Activated T-helper 1 cell treated with anti-CD3 and anti-CD28 coated beads, Interleukin-12 subunit alpha, Interleukin-12 subunit beta, Interleukin-2, Interleukin-4 antibody, amounts not matched to agents 30 ng/mL and 10 ng/mL and 1 ng/mL, durations not matched to agents 14 hours and 24 hours and 36 hours (primary cell): ENCODE results near the gene IL31. TPM values are rescaled to one million over a fixed set of nuclear protein-coding genes. Genes with fewer than 3 reads are reported as not detected.

Experiments used
- DNase-seq: peaks from one replicate; pipeline ENCODE4 v3.0.0; 2021; ENCODE audit warnings: low spot score
- H3K27ac Mint-ChIP-seq: one replicate; pipeline ENCODE4 v1.8.0; 2021; ENCODE audit warnings: mild to moderate bottlenecking, mixed read lengths
- H3K27me3 Mint-ChIP-seq: one replicate; pipeline ENCODE4 v1.8.0; 2022; ENCODE audit warnings: mild to moderate bottlenecking, moderate library complexity, mixed read lengths; ENCODE audit not compliant: insufficient read depth
- H3K36me3 Mint-ChIP-seq: one replicate; pipeline ENCODE4 v1.8.0; 2021; ENCODE audit warnings: low read depth, mixed read lengths
- H3K4me1 Mint-ChIP-seq: one replicate; pipeline ENCODE4 v1.8.0; 2021; ENCODE audit warnings: low read depth, mixed read lengths
- H3K4me3 Mint-ChIP-seq: one replicate; pipeline ENCODE4 v1.8.0; 2021; ENCODE audit warnings: mild to moderate bottlenecking, moderate library complexity, mixed read lengths
- H3K9me3 Mint-ChIP-seq: one replicate; pipeline ENCODE4 v1.8.0; 2021; ENCODE audit warnings: mixed read lengths
- intact Hi-C: fragments of 100-400 bp; cut with micrococcal nuclease; formaldehyde crosslinking; loops from one replicate; pipeline ENCODE4 v1.15.1; 2024
- total RNA-seq: library from RNA; stranded (reverse); gene quantifications from 2 replicates; pipeline ENCODE4 v1.2.3, GENCODE V29; 2022

Gene IL31
- total RNA-seq, 1 donor from 2014 or later: 6.6 TPM

DNA sequence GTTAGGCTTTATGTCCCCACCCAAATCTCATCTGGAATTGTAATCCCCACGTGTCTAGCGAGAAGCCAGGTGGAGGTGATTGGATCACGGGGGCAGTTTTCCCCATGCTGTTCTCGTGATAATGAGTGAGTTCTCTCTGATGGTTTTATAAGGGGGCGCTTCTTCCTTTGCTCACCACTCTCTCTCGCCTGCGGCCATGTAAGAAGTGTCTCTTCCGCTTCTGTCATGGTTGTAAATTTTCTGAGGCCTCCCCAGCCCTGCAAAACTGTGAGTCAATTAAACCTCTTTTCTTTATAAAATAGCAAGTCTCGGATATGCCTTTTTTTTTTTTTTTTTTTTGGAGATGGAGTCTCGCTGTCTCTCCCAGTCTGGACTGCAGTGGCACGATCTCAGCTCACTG, 13.3 kb downstream of the IL31 start:
- peaks cover 25% of the 10 kb centered on the region for H3K4me1 Mint-ChIP-seq
- H3K4me3 Mint-ChIP-seq: no peak overlapping the region
- no peak overlapping the region for H3K27ac Mint-ChIP-seq
- DNase-seq: no peak
- no peaks in the 10 kb centered on the region for H3K36me3 Mint-ChIP-seq
- peaks cover under 1% of the 10 kb centered on the region for H3K27me3 Mint-ChIP-seq
- intact Hi-C loops: loop anchor here (1.0 to 2.0 kb wide), 2 partner anchors 14 to 31 kb away; partner anchors contain the start of gene IL31
- no peaks in the 10 kb centered on the region for H3K9me3 Mint-ChIP-seq

DNA sequence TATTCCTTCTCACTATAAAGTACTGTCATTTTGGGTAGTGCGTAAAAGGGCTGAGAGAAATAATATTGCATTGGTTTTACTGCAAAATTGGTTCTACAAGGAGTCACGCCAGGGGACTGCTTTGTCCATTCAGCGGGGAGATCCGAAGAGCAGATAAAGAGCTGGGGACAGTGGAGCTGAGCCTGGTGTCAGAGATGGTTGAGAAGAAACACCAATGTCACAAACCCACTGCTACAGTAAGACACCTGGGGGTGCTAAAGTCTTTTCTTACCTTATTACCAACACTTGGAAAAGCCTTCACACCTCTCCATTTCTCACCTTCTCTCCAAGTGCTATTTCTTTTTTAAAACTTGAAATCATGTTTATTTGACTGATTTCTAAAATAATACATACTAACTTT, 14.1 kb downstream of the IL31 start:
- no peak overlapping the region for H3K4me3 Mint-ChIP-seq
- peaks cover 3% of the 10 kb centered on the region for H3K27me3 Mint-ChIP-seq
- intact Hi-C loops: loop anchor here (1.0 to 2.0 kb wide), 2 partner anchors 15 to 31 kb away; partner anchors contain the start of gene IL31
- H3K36me3 Mint-ChIP-seq: no peaks in the 10 kb centered on the region
- H3K9me3 Mint-ChIP-seq: no peaks in the 10 kb centered on the region
- peaks cover 21% of the 10 kb centered on the region for H3K4me1 Mint-ChIP-seq
- H3K27ac Mint-ChIP-seq: no peak overlapping the region
- no peak for DNase-seq

DNA sequence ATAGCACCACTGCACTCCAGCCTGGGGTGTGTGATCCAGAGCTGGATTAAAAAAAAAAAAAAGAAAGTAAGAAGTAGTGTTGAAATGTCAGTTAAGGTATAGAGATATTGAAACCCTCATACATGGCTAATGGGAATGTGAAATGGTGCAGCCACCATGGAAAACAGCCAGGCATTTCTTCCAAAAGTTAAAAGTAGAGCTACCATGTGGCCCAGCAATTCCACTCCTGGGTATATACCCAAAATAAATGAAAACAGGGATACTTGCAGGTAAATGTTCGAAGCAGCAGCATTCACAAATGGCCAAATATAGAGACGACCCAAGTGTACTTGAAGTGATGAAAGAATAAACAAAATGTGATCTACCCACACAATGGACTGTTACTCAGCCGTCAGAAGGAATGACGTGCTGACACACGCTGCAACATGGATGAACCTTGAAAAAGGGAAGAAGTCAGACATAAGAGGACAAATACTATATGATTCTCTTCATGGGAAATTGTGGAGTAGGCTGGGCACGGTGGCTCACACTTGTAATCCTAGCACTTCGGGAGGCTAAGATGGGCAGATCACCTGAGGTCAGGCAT, 15.2 kb downstream of the IL31 start:
- H3K27me3 Mint-ChIP-seq: peaks cover 3% of the 10 kb centered on the region
- intact Hi-C loops: no loop called here

DNA sequence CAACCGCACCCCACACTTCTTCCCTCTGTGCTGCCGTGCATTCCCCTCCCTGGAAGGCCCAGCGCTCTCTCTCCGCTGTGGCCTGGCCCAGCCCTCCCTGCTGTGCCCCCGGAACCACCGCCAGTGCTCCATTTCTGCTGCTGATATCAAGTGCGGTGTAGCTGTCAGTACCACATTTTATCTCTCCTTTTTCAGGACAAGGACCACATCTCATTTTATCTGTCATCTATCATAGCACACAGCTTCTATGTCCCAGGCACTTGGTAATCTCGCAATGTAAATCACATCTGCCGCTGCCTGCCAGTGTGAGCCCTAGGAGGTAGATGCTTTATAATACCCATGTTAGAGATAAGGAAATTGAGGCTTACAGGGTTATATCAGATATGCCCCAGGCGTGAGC, 18.3 kb downstream of the IL31 start:
- Mint-ChIP-seq H3K4me3 (no peak overlapping the region), H3K27me3 (peaks cover 4% of the 10 kb centered on the region), H3K36me3 (no peaks in the 10 kb centered on the region), H3K4me1 (no peaks in the 10 kb centered on the region), H3K27ac (no peak overlapping the region), H3K9me3 (no peaks in the 10 kb centered on the region)
- DNase-seq: no peak
- intact Hi-C loops: no loop called here

More for the DNA sequence above, 15.2 kb downstream of the IL31 start:
- Mint-ChIP-seq H3K4me3 (no peak overlapping the region), H3K9me3 (no peaks in the 10 kb centered on the region), H3K27ac (no peak overlapping the region), H3K4me1 (peaks cover 19% of the 10 kb centered on the region), H3K36me3 (no peaks in the 10 kb centered on the region)
- no peak for DNase-seq

DNA sequence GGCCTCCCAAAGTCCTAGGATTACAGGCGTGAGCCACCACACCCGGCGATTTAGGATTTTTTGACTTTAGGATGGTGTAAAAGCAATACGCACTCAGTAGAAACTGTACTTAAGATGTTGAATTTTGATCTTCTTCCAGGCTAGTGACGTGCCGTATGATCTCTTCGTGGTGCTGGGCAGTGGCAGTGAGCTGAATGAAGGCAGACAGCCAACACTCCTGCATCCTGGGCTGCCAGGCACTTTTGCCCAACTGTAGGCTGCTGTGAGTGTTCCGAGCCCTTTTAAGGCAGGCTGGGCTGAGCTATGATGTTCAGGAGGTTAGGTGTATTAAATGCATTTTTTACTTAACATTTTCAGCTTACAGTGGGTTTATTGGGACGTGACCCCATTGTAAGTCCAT, 21.3 kb downstream of the IL31 start:
- no peaks in the 10 kb centered on the region for H3K36me3 Mint-ChIP-seq
- no peaks in the 10 kb centered on the region for H3K9me3 Mint-ChIP-seq
- peaks cover 7% of the 10 kb centered on the region for H3K27me3 Mint-ChIP-seq
- no peaks in the 10 kb centered on the region for H3K4me1 Mint-ChIP-seq
- intact Hi-C loops: no loop called here
- H3K4me3 Mint-ChIP-seq: no peak overlapping the region
- no peak overlapping the region for H3K27ac Mint-ChIP-seq
- no peak for DNase-seq

DNA sequence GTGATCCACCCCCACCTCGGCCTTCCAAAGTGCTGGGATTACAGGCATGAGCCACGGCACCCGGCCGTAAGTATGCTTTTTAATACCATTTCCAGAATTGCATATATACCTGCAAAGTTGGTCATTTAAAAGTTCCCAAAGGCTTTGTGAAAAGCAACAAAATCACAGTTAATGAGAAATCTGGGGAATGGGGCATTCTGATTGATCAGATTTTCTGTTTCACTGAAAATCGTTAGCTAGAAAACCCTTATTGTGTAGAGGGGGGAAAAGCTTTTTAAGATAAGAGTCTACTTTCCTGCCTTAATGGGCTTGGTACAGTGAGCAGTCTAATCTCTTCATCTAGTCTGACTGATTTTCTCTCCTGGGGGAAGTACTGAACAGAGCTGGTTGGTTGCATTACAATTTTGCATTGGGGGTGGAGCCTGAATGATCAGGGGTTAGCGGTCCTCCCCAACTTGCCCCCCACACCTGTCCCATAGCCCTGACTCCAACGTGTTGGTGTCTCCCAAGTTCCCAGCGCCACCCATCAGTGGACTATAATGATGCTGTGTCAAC, 23.8 kb downstream of the IL31 start:
- Mint-ChIP-seq H3K4me1 (no peaks in the 10 kb centered on the region), H3K27me3 (peaks cover 4% of the 10 kb centered on the region), H3K36me3 (no peaks in the 10 kb centered on the region), H3K4me3 (no peak overlapping the region), H3K27ac (no peak overlapping the region), H3K9me3 (no peaks in the 10 kb centered on the region)
- intact Hi-C loops: no loop called here
- DNase-seq: no peak

DNA sequence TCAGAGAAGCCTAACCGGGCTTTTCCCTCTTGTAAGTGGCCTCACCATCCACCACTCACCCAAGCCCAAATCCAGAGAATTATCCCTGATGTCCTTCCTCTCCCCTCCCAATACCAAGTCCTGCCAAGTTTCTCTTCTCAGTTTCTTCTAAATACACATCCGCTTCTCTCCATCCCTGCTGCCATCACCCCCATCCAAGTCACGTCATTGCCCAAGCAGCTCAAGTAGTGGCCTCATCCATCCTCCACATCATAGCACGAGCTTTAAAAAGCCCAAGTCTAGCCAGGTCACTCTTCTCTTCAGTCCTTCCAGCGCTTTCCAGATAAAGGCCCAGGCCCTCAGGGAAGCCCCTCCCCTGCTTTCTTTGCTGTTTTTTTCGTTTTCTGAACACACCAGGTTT, 25.4 kb downstream of the IL31 start:
- intact Hi-C loops: no loop called here
- Mint-ChIP-seq H3K27ac (no peak overlapping the region), H3K4me3 (no peak overlapping the region), H3K27me3 (peaks cover 4% of the 10 kb centered on the region), H3K36me3 (peaks cover 5% of the 10 kb centered on the region), H3K9me3 (no peaks in the 10 kb centered on the region), H3K4me1 (no peaks in the 10 kb centered on the region)
- DNase-seq: no peak

DNA sequence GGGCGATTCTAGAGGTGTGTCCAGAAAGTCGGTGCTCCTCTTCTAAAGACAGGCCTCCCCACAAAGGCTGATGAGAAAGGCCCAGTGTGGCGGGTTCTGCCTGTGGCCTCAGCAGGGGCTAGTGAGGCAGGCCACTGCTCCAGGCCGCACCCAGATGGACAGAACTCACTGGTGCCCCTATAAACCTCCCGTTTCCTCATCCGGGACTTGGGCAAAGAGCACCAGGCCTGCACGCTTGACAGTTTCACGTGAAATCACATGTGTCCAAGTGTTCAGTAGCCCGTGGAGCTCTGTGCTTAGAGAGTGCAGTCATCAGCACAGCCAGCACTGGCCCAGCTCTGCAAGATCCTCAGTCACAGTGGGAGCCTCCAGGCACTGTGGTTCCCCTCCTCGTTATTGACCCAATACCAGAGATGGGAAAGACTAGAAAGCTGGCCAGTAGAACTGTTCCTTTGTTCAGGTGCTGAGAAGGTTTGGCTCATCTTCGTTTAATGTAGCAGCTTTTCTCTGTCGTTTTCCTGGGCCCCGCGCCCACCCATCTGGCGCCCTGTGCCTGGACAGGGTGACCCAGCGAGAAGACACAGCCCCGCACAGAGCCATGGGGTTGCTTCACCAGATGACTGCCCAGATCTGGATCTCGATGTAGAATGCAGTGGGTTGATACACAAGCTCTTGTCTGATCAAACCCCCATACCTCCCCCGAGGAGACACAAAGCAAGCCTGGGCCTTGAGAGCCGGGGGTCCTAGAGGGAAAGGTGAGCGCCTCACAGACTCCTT, 26.3 kb downstream of the IL31 start:
- H3K4me3 Mint-ChIP-seq: no peak overlapping the region
- intact Hi-C loops: no loop called here

DNA sequence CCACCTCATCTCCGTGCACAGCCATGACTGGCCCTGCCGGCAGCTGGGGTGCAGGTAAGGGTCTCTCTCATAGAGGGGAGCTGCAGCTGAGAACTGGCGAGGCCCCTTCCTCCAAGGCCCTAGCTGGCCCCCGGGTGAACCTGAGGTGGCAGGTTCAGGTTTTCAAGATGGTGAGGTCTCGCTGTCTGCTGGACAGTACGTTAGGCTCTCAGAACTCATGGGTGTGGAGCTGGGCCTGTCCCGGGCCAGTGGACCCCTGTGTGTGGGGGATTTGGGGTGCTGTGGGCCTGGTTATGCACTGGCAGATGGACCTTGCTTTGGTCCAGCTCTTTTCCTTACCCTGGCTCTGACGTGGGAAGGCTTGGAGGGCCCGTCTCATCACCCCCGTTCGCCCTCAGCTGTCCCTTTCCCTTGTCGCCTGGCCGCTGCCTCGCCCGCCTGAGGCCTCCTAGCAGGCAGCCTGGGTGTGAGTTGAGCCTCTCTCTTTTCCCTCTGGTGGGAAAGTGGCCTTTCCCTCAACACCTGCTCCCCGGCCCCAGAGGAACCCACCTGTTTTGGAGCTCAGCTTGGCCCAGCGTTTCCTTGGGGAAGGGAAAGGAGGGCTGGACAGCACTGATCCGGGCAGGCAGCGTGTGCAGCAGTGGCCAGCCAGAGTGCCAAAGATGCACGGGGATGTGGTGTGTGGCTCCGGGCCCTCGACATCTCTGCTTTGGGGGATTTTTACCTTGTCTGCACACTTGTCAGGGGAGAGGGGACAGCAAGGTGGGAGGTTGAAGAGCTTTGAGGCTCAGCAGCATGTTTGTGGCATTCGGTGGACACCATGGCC, 28.3 kb downstream of the IL31 start:
- Mint-ChIP-seq H3K36me3 (peaks cover 7% of the 10 kb centered on the region), H3K27me3 (peaks cover 2% of the 10 kb centered on the region), H3K4me3 (no peak overlapping the region), H3K9me3 (no peaks in the 10 kb centered on the region), H3K27ac (no peak overlapping the region), H3K4me1 (no peaks in the 10 kb centered on the region)
- intact Hi-C loops: no loop called here
- no peak for DNase-seq

More for the DNA sequence above, 26.3 kb downstream of the IL31 start:
- H3K36me3 Mint-ChIP-seq: peaks cover 5% of the 10 kb centered on the region
- DNase-seq: no peak
- H3K27ac Mint-ChIP-seq: no peak overlapping the region
- H3K9me3 Mint-ChIP-seq: no peaks in the 10 kb centered on the region
- no peaks in the 10 kb centered on the region for H3K4me1 Mint-ChIP-seq
- peaks cover 2% of the 10 kb centered on the region for H3K27me3 Mint-ChIP-seq

DNA sequence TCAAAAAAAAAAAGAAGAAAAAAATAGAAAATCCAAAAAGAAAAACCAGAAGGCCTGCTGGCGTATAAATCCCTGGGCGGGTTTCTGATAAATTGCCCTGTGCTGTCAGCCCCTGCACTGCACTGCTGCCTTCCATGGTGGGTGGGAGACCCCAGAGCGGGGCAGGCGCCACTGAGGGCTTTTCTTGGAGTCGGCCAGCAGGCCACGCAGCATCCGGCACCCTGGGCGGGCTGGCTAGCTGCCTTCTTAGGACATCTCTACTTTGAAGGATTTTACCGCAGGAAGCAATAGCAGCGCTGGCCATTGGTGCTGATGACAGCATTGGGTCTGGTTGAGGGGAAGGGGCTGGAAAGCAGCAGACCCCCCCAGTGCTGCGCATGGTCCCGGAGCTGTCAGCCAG, 29.1 kb downstream of the IL31 start:
- intact Hi-C loops: no loop called here
- Mint-ChIP-seq H3K27me3 (no peaks in the 10 kb centered on the region), H3K9me3 (no peaks in the 10 kb centered on the region), H3K36me3 (peaks cover 10% of the 10 kb centered on the region), H3K4me1 (no peaks in the 10 kb centered on the region), H3K4me3 (no peak overlapping the region), H3K27ac (no peak overlapping the region)
- DNase-seq: no peak

DNA sequence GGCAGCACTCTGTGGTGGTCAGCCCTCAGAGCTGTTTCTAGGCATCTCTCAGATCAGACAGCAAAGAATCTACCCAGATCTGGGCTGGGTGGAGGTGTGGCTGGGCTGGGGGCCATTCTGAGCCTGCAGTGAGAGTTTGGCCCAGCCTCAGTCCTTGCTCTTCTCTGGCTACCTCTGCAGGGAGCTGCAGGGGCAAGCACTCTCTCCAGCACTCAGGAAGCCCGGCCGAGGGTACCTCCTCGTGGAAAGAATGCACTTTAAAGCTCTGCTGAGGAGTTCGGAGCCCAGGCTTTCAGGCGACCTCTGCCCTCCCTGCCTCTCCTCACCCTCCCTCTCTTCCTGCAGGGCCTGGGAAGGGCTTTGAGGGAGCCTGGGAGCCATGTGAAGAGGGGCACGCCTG, 31.2 kb downstream of the IL31 start:
- Mint-ChIP-seq H3K9me3 (no peaks in the 10 kb centered on the region), H3K4me1 (no peaks in the 10 kb centered on the region), H3K4me3 (no peak overlapping the region), H3K36me3 (peaks cover 10% of the 10 kb centered on the region), H3K27me3 (no peaks in the 10 kb centered on the region), H3K27ac (no peak overlapping the region)
- DNase-seq: no peak
- intact Hi-C loops: no loop called here

DNA sequence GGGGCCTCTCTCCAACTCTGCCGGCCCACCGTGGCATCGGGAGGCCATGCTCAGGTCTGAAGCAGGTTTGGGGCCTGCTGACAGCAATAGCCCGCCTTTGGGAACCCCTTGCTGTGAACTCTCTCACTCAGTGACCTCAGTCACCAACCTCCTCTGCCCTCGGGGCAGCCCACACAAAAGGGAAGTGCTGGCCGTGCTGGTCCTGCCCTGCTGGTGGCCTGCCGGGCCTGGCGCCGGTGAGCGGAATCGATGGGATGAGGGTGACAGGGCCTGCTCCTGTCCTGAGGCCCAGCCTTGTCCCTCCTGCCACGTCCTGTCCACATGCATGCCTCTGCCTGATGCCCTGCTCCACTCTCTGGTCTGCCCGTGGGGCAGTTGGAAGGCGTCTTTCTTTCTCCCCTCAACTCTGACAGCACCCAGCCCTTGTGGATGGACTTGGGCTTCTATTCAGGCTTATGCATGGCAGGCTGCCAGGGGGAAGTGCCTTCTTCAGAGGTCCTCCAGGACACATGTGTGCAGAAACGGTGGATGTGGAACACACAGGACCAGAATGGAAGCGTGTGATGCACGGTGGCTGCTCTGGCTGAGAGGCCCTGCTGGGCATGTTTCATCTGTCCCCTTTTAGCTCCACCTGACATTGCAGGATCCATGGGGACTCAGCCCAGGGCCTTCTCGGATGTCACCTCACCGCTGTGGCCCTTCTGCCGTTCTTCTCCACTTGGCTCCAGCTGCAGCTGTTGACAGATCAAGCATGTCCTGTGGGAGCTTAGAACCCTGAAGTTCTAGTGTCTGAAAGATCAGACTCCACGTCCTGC, 31.9 kb downstream of the IL31 start:
- H3K27me3 Mint-ChIP-seq: no peaks in the 10 kb centered on the region
- no peak overlapping the region for H3K4me3 Mint-ChIP-seq
- DNase-seq: no peak
- H3K9me3 Mint-ChIP-seq: no peaks in the 10 kb centered on the region
- H3K36me3 Mint-ChIP-seq: peaks cover 10% of the 10 kb centered on the region
- H3K27ac Mint-ChIP-seq: no peak overlapping the region
- intact Hi-C loops: no loop called here
- H3K4me1 Mint-ChIP-seq: no peaks in the 10 kb centered on the region
